HepG2 (cell line): ENCODE data around the gene CCDC69. TPM values are rescaled to one million over a fixed set of nuclear protein-coding genes. Genes with fewer than 3 reads are reported as not detected.
A peak's percentile ranks its signal among the peaks of the same experiment; 100 is the strongest.

Experiments
- CCDC6 ChIP-seq: sonication (generic); formaldehyde crosslinking; IDR thresholded peaks from 2 replicates; pipeline ENCODE4 v1.8.1; 2022; ENCODE audit warnings: mild to moderate bottlenecking, missing genetic modification reagents, moderate library complexity
- CENPBD1 ChIP-seq: sonication (generic); formaldehyde crosslinking; IDR thresholded peaks from 2 replicates; pipeline ENCODE4 v1.8.0; 2022; ENCODE audit warnings: missing genetic modification reagents, low read depth, mild to moderate bottlenecking, borderline replicate concordance
- CREM ChIP-seq, 2 experiments: sonication (generic) in 1 of 2; formaldehyde crosslinking in 1 of 2; IDR thresholded peaks; 2 replicates each; pipeline versions ENCODE4 v1.4.0 to v1.6.1; 2016 to 2020; ENCODE audit warnings: antibody characterized with exemption in 1 of 2, mild to moderate bottlenecking in 1 of 2, missing genetic modification reagents in 1 of 2
- ISX ChIP-seq: sonication (generic); formaldehyde crosslinking; conservative IDR thresholded peaks from 2 replicates; pipeline ENCODE4 v1.5.0; 2020; ENCODE audit warnings: missing genetic modification reagents
- NFE2L1 ChIP-seq: sonication (generic); formaldehyde crosslinking; IDR thresholded peaks from 2 replicates; pipeline ENCODE4 v1.4.0; 2020; ENCODE audit warnings: missing genetic modification reagents, mild to moderate bottlenecking, borderline replicate concordance
- NFYB ChIP-seq: sonication (generic); formaldehyde crosslinking; IDR thresholded peaks from 2 replicates; pipeline ENCODE4 v1.4.0; 2020; ENCODE audit warnings: missing genetic modification reagents
- POGK ChIP-seq: sonication (generic); formaldehyde crosslinking; conservative IDR thresholded peaks from 2 replicates; pipeline ENCODE4 v1.8.0; 2022; ENCODE audit warnings: mild to moderate bottlenecking, moderate library complexity, missing genetic modification reagents
- SIX1 ChIP-seq: sonication (generic); formaldehyde crosslinking; IDR thresholded peaks from 2 replicates; pipeline ENCODE4 v1.4.0; 2020; ENCODE audit warnings: missing genetic modification reagents, borderline replicate concordance
- TGIF2 ChIP-seq: IDR thresholded peaks from 2 replicates; pipeline ENCODE4 v1.6.1; 2016; ENCODE audit warnings: control low read depth, missing compliant biosample characterization
- ZFP91 ChIP-seq: sonication (generic); formaldehyde crosslinking; IDR thresholded peaks from 2 replicates; pipeline ENCODE4 v1.9.0; 2022; ENCODE audit warnings: missing genetic modification reagents, mild to moderate bottlenecking, borderline replicate concordance
- ZHX2 ChIP-seq, 2 experiments: sonication (generic) in 1 of 2; formaldehyde crosslinking in 1 of 2; IDR thresholded peaks; 2 replicates each; pipeline versions ENCODE4 v1.6.1 to v1.9.0; 2014 to 2022; ENCODE audit warnings: antibody characterized with exemption in 1 of 2, borderline replicate concordance in 1 of 2, inconsistent platforms in 1 of 2, low read depth in 1 of 2, missing genetic modification reagents in 1 of 2
- ZNF337 ChIP-seq: sonication (generic); formaldehyde crosslinking; IDR thresholded peaks from 2 replicates; pipeline ENCODE4 v1.5.1; 2020; ENCODE audit warnings: missing genetic modification reagents, low read depth, mild to moderate bottlenecking, borderline replicate concordance
- ZNF441 ChIP-seq: sonication (generic); formaldehyde crosslinking; IDR thresholded peaks from 2 replicates; pipeline ENCODE4 v1.7.0; 2021; ENCODE audit warnings: missing genetic modification reagents, borderline replicate concordance
- ZNF691 ChIP-seq: sonication (generic); formaldehyde crosslinking; IDR thresholded peaks from 2 replicates; pipeline ENCODE4 v1.4.0; 2020; ENCODE audit warnings: missing genetic modification reagents, low read depth, mild to moderate bottlenecking, borderline replicate concordance
- ZNF75D ChIP-seq: sonication (generic); formaldehyde crosslinking; IDR thresholded peaks from 2 replicates; pipeline ENCODE4 v1.8.1; 2023; ENCODE audit warnings: missing genetic modification reagents, mild to moderate bottlenecking, borderline replicate concordance
- ZNF772 ChIP-seq: sonication (generic); formaldehyde crosslinking; IDR thresholded peaks from 2 replicates; pipeline ENCODE4 v1.5.0; 2020; ENCODE audit warnings: mild to moderate bottlenecking, missing genetic modification reagents
- polyA plus RNA-seq, 8 experiments: library from polyadenylated mRNA; depleted of rRNA in 3 of 8; stranded (reverse) in 7 of 8; unstranded in 1 of 8; fragments of >200 nt; fragmentation: Illumina TruSeq in 4 of 8; extraction: Trizol in 4 of 8; gene quantifications; 2 replicates each; pipeline versions ENCODE4 v1.2.1 to v1.2.3, GENCODE V29; 2011 to 2016; ENCODE audit warnings: low read depth in 4 of 8, missing spikeins in 1 of 8, mixed read lengths in 1 of 8; ENCODE audit not compliant: insufficient read depth in 1 of 8
- total RNA-seq, 5 experiments: library from RNA; depleted of rRNA; stranded (reverse); fragments of >200 nt; fragmentation: Illumina TruSeq; extraction: Trizol; gene quantifications; 2 replicates each; pipeline ENCODE4 v1.2.3, GENCODE V29; 2016; ENCODE audit warnings: low read depth in 1 of 5

Gene CCDC69
- total and polyA plus RNA-seq, 2 of the 13 experiments (the other 11 are each of a cell fraction or from before 2014, with no cell fraction given) = 12.2 to 45.2 TPM

GRCh38 chr5:151223447-151224264 is at the start of gene CCDC69 (continued):
- TF ChIP-seq ZFP91 (CRISPR knock-in tag) (peak; percentile 76; the same call in 1 of the 2 replicates), TGIF2 (no peak), POGK (CRISPR knock-in tag) (peak; percentile 99), ZNF441 (no peak), ZNF691 (CRISPR knock-in tag) (no peak), ZNF772 (CRISPR knock-in tag) (no peak), CENPBD1 (CRISPR knock-in tag) (no peak), CREM (IDR thresholded peaks at IDR 0.05) (no peak), CREM (CRISPR knock-in tag; IDR thresholded peaks at IDR 0.05) (no peak), ZHX2 (IDR thresholded peaks at IDR 0.05; ENCODE audit: low read depth) (no peak), ZHX2 (CRISPR knock-in tag; IDR thresholded peaks at IDR 0.05; ENCODE audit: borderline replicate concordance) (peak; percentile 62; the same call in 1 of the 2 replicates), NFE2L1 (CRISPR knock-in tag) (no peak), CCDC6 (0 out of 2 replicates have a peak, but pooled peaks have one; percentile 53), SIX1 (CRISPR knock-in tag) (no peak), ZNF75D (peak; percentile 26; the same call in 1 of the 2 replicates), ZNF337 (CRISPR knock-in tag) (peak; percentile 78; the same call in 1 of the 2 replicates), NFYB (CRISPR knock-in tag) (no peak), ISX (CRISPR knock-in tag) (0 out of 2 replicates have a peak, but pooled peaks have one; percentile 38)
